ENCODE data around the gene DCLRE1C. TPM values are rescaled to one million over a fixed set of nuclear protein-coding genes. Genes with fewer than 3 reads are reported as not detected.

Gene DCLRE1C
- total RNA-seq, 1 donor from 2014 or later, result 3.0 TPM

DNA sequence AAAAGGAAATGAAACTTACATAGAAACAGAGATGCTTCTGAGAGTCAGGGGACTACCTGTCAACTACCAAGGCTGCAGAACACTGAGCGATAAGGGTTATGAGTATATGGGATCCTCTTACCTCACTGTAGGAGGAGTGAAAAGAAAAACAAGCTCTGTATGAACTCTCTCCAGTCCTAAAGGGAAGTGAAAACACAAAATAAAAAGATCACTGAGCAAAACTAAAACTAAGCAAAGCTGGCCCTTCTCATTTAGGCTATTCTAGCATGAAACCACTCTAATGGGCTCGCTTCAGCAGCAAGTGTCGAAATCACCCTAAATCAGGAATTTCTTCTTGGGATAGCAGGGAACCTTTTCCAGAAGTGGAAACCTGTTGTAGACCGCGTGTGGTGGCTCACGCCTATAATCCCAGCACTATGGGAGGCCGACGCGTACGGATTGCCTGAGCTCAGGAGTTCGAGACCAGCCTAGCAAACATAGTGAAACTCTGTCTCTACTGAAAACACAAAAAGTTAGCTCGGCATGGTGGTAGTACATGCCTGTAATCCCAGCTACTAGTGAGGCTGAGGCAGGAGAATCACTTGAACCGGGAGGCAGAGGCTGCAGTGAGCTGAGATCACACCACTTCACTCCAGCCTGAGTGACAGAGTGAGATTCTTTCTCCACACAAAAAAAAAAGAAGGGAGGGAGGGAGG lies 27.0 kb downstream of the DCLRE1C start:
- H3K27ac ChIP-seq (replicated peaks), result no peak overlapping the region
- intact Hi-C loops (cut with micrococcal nuclease), result no loop called here
- no peak for DNase-seq
- H3K27me3 ChIP-seq (ENCODE audit: low read depth), result no peaks in the 10 kb centered on the region
- no peak overlapping the region for H3K4me3 ChIP-seq
- no peaks in the 10 kb centered on the region for H3K4me1 ChIP-seq
- TF ChIP-seq, protein P1, sequence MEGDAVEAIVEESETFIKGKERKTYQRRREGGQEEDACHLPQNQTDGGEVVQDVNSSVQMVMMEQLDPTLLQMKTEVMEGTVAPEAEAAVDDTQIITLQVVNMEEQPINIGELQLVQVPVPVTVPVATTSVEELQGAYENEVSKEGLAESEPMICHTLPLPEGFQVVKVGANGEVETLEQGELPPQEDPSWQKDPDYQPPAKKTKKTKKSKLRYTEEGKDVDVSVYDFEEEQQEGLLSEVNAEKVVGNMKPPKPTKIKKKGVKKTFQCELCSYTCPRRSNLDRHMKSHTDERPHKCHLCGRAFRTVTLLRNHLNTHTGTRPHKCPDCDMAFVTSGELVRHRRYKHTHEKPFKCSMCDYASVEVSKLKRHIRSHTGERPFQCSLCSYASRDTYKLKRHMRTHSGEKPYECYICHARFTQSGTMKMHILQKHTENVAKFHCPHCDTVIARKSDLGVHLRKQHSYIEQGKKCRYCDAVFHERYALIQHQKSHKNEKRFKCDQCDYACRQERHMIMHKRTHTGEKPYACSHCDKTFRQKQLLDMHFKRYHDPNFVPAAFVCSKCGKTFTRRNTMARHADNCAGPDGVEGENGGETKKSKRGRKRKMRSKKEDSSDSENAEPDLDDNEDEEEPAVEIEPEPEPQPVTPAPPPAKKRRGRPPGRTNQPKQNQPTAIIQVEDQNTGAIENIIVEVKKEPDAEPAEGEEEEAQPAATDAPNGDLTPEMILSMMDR (IDR thresholded peaks at IDR 0.05; ENCODE audit: borderline replicate concordance), result no peak
- no peaks in the 10 kb centered on the region for H3K9me3 ChIP-seq (replicated peaks)
- H3K36me3 ChIP-seq, result peaks cover 87% of the 10 kb centered on the region

DNA sequence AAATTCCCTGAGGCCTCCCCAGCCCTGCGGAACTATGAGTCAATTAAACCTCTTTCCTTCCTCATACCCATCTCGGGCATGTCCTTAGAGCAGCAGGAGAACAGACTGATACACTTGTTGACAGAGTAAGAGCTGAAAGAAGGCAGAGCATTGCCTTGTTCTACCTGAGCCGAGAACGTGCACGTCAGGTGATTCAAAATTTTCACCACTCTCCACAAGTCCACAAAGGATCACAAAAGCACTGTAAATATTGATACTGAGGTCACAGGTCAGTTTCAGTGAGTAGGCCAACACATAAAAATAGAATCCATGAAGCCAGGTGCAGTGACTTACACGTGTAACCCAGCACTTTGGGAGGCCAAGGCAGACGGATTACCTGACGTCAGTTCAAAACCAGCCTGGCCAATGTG lies 27.8 kb downstream of the DCLRE1C start:
- TF ChIP-seq, protein P1 (IDR thresholded peaks at IDR 0.05; ENCODE audit: borderline replicate concordance), result no peak
- Histone ChIP-seq H3K9me3 (replicated peaks) (no peaks in the 10 kb centered on the region), H3K27ac (replicated peaks) (no peak overlapping the region), H3K36me3 (peaks cover 88% of the 10 kb centered on the region), H3K27me3 (ENCODE audit: low read depth) (no peaks in the 10 kb centered on the region), H3K4me3 (no peak overlapping the region), H3K4me1 (no peaks in the 10 kb centered on the region)
- DNase-seq, result no peak
- intact Hi-C loops (cut with micrococcal nuclease), result no loop called here

DNA sequence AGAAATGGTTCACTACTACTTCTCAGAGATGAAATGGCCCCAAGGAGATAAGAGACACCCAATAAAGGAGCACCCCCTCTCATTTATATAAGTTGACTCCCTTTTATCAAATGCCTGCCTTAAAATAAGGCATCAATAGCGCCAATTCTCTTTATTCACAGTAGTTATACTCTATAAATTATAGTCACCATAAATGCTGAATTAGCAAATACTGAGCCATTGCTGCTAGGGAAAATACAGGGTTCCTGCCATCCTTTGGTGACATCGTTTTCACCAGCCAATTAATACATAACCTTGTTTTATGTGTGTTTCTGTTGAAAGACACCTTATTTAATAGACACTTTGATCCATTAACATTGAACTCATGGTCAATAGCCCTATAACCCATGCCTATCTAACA lies 28.6 kb downstream of the DCLRE1C start:
- Histone ChIP-seq H3K27ac (replicated peaks) (no peak overlapping the region), H3K36me3 (peaks cover 88% of the 10 kb centered on the region), H3K9me3 (replicated peaks) (no peaks in the 10 kb centered on the region), H3K4me3 (no peak overlapping the region), H3K4me1 (no peaks in the 10 kb centered on the region), H3K27me3 (ENCODE audit: low read depth) (no peaks in the 10 kb centered on the region)
- TF ChIP-seq, protein P1 (IDR thresholded peaks at IDR 0.05; ENCODE audit: borderline replicate concordance), result no peak
- intact Hi-C loops (cut with micrococcal nuclease), result no loop called here
- DNase-seq, result no peak

DNA sequence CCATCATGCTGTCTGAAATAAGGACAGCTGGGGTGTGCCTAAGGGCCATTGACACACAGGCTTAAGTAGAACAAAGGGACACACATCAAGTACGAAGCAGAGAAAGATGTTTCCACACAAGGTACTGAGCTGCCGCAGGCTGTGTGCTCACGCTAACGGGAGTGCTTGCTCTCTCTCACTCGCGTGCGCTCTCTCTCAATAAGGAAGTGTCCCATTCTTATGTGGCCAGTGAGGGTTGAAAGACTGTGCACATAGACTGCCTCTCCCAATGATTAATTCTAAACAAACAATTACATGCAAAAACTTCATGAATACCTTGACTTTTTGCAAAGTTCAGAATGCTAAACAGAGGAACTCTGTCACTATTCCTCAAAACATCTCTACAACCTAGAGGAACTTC lies 29.9 kb downstream of the DCLRE1C start:
- Histone ChIP-seq H3K36me3 (peaks cover 89% of the 10 kb centered on the region), H3K27ac (replicated peaks) (no peak overlapping the region), H3K4me1 (no peaks in the 10 kb centered on the region), H3K9me3 (replicated peaks) (no peaks in the 10 kb centered on the region), H3K27me3 (ENCODE audit: low read depth) (no peaks in the 10 kb centered on the region), H3K4me3 (no peak overlapping the region)
- TF ChIP-seq, protein P1 (IDR thresholded peaks at IDR 0.05; ENCODE audit: borderline replicate concordance), result no peak
- intact Hi-C loops (cut with micrococcal nuclease), result no loop called here
- no peak for DNase-seq

DNA sequence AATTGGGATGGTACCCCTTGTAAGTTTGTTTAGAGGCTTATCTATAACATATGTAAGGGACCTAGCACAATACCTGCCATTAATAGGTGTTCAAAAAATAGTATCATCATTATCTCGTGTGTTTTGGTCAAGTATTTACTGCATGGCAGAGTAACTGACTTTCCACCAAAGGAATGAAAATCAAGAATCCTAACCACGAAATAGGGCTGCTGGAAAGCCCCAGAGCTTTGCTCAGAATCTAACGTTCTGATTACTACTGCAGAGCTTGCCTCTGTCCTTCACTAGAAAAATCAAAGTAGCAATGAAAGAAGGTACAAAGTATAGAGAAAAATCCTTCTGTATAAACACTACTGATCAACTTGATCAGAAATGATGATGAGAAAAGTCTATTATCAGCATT lies 34.9 kb downstream of the DCLRE1C start:
- no peaks in the 10 kb centered on the region for H3K4me1 ChIP-seq
- peaks cover 32% of the 10 kb centered on the region for H3K9me3 ChIP-seq (replicated peaks)
- no peak overlapping the region for H3K27ac ChIP-seq (replicated peaks)
- H3K4me3 ChIP-seq, result no peak overlapping the region
- peaks cover 87% of the 10 kb centered on the region for H3K36me3 ChIP-seq
- DNase-seq, result no peak
- no peaks in the 10 kb centered on the region for H3K27me3 ChIP-seq (ENCODE audit: low read depth)
- intact Hi-C loops (cut with micrococcal nuclease), result no loop called here
- TF ChIP-seq, protein P1 (IDR thresholded peaks at IDR 0.05; ENCODE audit: borderline replicate concordance), result no peak

All from left ventricle myocardium inferior (tissue), 1 donor.